ENCODE data around the gene EIF3D.

Gene EIF3D

GRCh38 chr22:36528795-36529751 is at the start of gene EIF3D:
Gene EIF3D (minus strand): TSS chr22:36529166. CDS start chr22:36526121, 3,045 bp downstream.
- peak; percentile 100 for DNase-seq

- DNase-seq, result no peak
Observed at GRCh38 chr22:36578619-36579018, 49.7 kb upstream of the EIF3D start.

GRCh38 chr22:36577019-36577418 is 48.1 kb upstream of the EIF3D start:
- DNase-seq, result no peak

- DNase-seq, result no peak
Observed at GRCh38 chr22:36574728-36575127, 45.8 kb upstream of the EIF3D start.

GRCh38 chr22:36573815-36574363 is 44.9 kb upstream of the EIF3D start:
- no peak for DNase-seq

GRCh38 chr22:36571991-36572390 is 43.0 kb upstream of the EIF3D start:
- no peak for DNase-seq

GRCh38 chr22:36569999-36570398 is 41.0 kb upstream of the EIF3D start:
- DNase-seq, result no peak

GRCh38 chr22:36568846-36569245 is 39.9 kb upstream of the EIF3D start:
- DNase-seq, result no peak

- no peak for DNase-seq
Observed at GRCh38 chr22:36566720-36567119, 37.8 kb upstream of the EIF3D start.

GRCh38 chr22:36565686-36566085 is 36.7 kb upstream of the EIF3D start:
- no peak for DNase-seq

- DNase-seq, result no peak
Observed at GRCh38 chr22:36565159-36565507, 36.2 kb upstream of the EIF3D start.

- no peak for DNase-seq
Observed at GRCh38 chr22:36564422-36565158, 35.6 kb upstream of the EIF3D start.

GRCh38 chr22:36563898-36564297 is 34.9 kb upstream of the EIF3D start:
- DNase-seq, result no peak

GRCh38 chr22:36563444-36563843 is 34.5 kb upstream of the EIF3D start:
- no peak for DNase-seq

- DNase-seq, result no peak
Observed at GRCh38 chr22:36563001-36563400, 34.0 kb upstream of the EIF3D start.

GRCh38 chr22:36562261-36562835 is 33.4 kb upstream of the EIF3D start:
- DNase-seq, result peak; percentile 26

GRCh38 chr22:36561291-36561811 is 32.4 kb upstream of the EIF3D start:
- DNase-seq, result no peak

GRCh38 chr22:36560001-36560400 is 31.0 kb upstream of the EIF3D start:
- no peak for DNase-seq

- DNase-seq, result no peak
Observed at GRCh38 chr22:36554098-36554497, 25.1 kb upstream of the EIF3D start.

- DNase-seq, result peak; percentile 56
Observed at GRCh38 chr22:36552289-36552688, 23.3 kb upstream of the EIF3D start.

GRCh38 chr22:36550701-36551495 is 21.9 kb upstream of the EIF3D start:
- DNase-seq, result no peak

GRCh38 chr22:36549033-36549432 is 20.1 kb upstream of the EIF3D start:
- DNase-seq, result no peak

All from inflammatory macrophage treated with lipopolysaccharide for 4 hours (primary cell).